ENCODE data around the gene FXYD5.

- TF ChIP-seq EZH2 (IDR thresholded peaks at IDR 0.05; ENCODE audit: borderline replicate concordance, low read depth, low read length, poor library complexity, severe bottlenecking) (no peak), CTCF (conservative IDR thresholded peaks at IDR 0.05; ENCODE audit: low read depth, low read length) (no peak)
Observed at GRCh38 chr19:35164418-35164817, 9.9 kb downstream of the FXYD5 start.

Measured in A673 (cell line).